Motor neuron (in vitro differentiated cells): ENCODE results near the gene TPH2. TPM values are rescaled to one million over a fixed set of nuclear protein-coding genes. Genes with fewer than 3 reads are reported as not detected.

Experiments
- ATAC-seq, 8 experiments: fragments of 200-7000 bp; cut with Tn5 transposase; replicated peaks in 6 of 8; 2 replicates each; pipeline ENCODE4 v1.8.0; 2021; ENCODE audit warnings: mild to moderate bottlenecking in 8 of 8, moderate library complexity in 8 of 8
- H3K27ac ChIP-seq, 2 donors: fragments of 250-450 bp; sonication (Bioruptor Pico); 2 replicates each; pipeline ENCODE4 v1.9.0; 2021; ENCODE audit warnings: antibody characterized with exemption in 2 of 2, mild to moderate bottlenecking in 2 of 2, moderate library complexity in 1 of 2
- H3K4me1 ChIP-seq, 2 donors: fragments of 250-450 bp; sonication (Bioruptor Pico); replicated peaks in 1 of 2; 2 replicates each; pipeline ENCODE4 v1.6.1; 2021; ENCODE audit warnings: antibody characterized with exemption in 2 of 2, mild to moderate bottlenecking in 2 of 2, moderate library complexity in 1 of 2
- H3K4me3 ChIP-seq, 5 donors: fragments of 250-450 bp; sonication (Bioruptor Pico); 2 replicates each; pipeline ENCODE4 v1.9.0; 2021; ENCODE audit warnings: antibody characterized with exemption in 5 of 5, mild to moderate bottlenecking in 5 of 5, moderate library complexity in 4 of 5
- WGBS, 10 experiments: fragments of 450-650 bp; shearing (Covaris generic); methylation state at CpG; one replicate each; pipeline ENCODE4 v1.0.0; 2022; 5-methylcytosine and 5-hydroxymethylcytosine counted together
- in situ Hi-C, 9 experiments: fragments of 400-800 bp; cut with MboI; loops; one replicate each; pipeline ENCODE4 v1.15.0; 2021; ENCODE audit warnings: low sequenced_read_pairs in 9 of 9, low pct_unique_long_range_greater_than_20kb in 2 of 9; ENCODE audit not compliant: unreplicated experiment in 9 of 9
- total RNA-seq, 8 experiments: library from RNA; unstranded; fragments of 300-600 nt; gene quantifications; 2 replicates each; pipeline versions ENCODE4 v1.2.3 to v1.2.4, GENCODE V29; 2022

The TPH2 gene
- total RNA-seq, 8 experiments from 2014 or later, result 0.22 to 30.3 (median 0.46) TPM; not detected in 1

DNA sequence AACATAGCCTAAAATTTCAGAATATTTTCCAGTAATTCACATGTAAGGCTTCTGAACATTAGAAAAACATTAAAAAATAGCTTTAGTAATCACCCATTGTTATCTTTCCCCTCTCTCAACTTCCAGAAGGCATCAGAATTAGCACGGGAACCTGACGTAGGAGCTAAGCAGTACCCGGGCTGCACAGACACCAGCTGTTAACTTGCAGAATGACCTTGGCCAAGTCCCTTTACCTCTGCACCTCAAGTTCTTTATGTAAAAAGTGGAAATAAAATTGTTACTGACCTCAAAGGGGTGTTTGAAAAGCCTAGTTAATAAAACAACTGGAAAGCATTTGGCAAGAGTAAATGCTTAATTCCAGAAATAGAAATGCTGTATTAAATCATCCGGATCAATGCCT lies 7.2 kb downstream of the TPH2 start:
- no peak overlapping the region for H3K27ac ChIP-seq
- 46 to 100% (median 87%) methylated on average over 1 to 4 of the region's 4 CpGs; no CpG with 5 or more reads in 1 of the 10 experiments for WGBS, 10 experiments
- no peak overlapping the region for H3K4me3 ChIP-seq
- peaks cover 31 to 41% of the 10 kb centered on the region in 2 donors for H3K4me1 ChIP-seq
- in situ Hi-C loops, result loop anchor here in 1 of 9 experiments (25.0 kb wide), 1 partner anchor 159 kb away; no protein-coding TSS in a partner anchor
- no peak for ATAC-seq

- Histone ChIP-seq H3K4me1 (peaks cover 31 to 41% of the 10 kb centered on the region in 2 donors), H3K27ac (peak overlapping the region; percentile 28 to 74), H3K4me3 (no peak overlapping the region)
- in situ Hi-C loops, result loop anchor here in 1 of 9 experiments (25.0 kb wide), 1 partner anchor 160 kb away; no protein-coding TSS in a partner anchor
- WGBS, 10 experiments, result 0 to 37% (median 4%) methylated on average over 2 to 7 of the region's 9 CpGs; no CpG with 5 or more reads in 1 of the 10 experiments
- peak in 5 of 8 experiments; percentile 84 to 95 (median 89) for ATAC-seq
Measured at GRCh38 chr12:71947645-71948105, 9.0 kb downstream of the TPH2 start.

DNA sequence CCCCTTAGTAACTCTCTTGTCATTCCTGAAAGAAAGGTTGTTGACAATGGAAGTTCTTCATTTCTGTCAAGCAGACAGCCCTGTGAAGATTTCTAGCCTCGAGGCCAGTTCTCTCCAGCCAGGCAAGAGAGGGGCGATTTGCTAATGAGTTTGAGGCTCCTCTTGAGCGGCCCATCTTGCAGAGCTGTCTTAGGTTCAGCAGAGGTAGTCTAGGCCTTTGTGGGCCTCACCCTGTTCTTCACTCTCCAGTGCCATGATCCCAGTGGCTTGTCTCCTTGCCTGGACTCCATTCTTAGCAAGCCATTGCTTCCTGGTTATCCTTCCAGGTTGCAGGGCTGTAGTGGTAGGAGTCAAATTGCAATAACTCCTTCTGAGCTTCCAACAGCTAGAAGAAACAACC lies 9.7 kb downstream of the TPH2 start:
- ATAC-seq, result no peak
- Histone ChIP-seq H3K4me3 (no peak overlapping the region), H3K4me1 (peaks cover 31 to 34% of the 10 kb centered on the region in 2 donors), H3K27ac (peak overlapping the region; percentile 17 to 74)
- in situ Hi-C loops, result loop anchor here in 1 of 9 experiments (25.0 kb wide), 1 partner anchor 161 kb away; no protein-coding TSS in a partner anchor
- WGBS, 10 experiments, result 0 to 40% (median 14%) methylated on average over 1 to 3 of the region's 3 CpGs; no CpG with 5 or more reads in 5 of the 10 experiments

GRCh38 chr12:71949646-71950045 lies 11.0 kb downstream of the TPH2 start:
- 10 to 60% (median 24%) methylated on average over 1 to 3 of the region's 3 CpGs; no CpG with 5 or more reads in 1 of the 10 experiments for WGBS, 10 experiments
- H3K4me1 ChIP-seq, result peaks cover 36 to 45% of the 10 kb centered on the region in 2 donors
- ATAC-seq, result no peak
- in situ Hi-C loops, result loop anchor here in 1 of 9 experiments (25.0 kb wide), 1 partner anchor 162 kb away; no protein-coding TSS in a partner anchor
- H3K27ac ChIP-seq, result no peak overlapping the region
- H3K4me3 ChIP-seq, result no peak overlapping the region

DNA sequence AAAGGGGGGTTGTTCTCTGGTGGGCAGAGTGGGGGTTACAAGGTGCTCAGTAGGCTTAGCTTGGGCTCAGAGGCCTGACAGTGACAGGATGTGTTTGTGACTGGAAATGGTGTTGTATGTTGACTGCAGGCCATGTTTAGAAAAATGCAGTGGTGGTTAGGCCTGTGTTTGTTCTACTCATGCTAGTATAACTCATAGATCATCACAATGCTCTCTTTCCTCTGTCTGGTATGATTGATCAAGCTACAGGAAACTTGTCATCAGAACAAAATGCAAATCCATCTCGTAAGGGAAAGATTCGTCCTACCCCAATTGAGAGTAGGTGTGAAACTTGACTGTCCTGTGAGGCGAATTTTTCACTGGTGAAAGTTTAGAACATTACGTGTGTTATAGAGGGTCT lies 11.8 kb downstream of the TPH2 start:
- ATAC-seq, result no peak
- no peak overlapping the region for H3K27ac ChIP-seq
- in situ Hi-C loops, result no loop called here

GRCh38 chr12:71950819-71951218 lies 12.2 kb downstream of the TPH2 start:
- WGBS, 10 experiments, result 26 to 100% (median 93%) methylated on average over 1 to 3 of the region's 4 CpGs; no CpG with 5 or more reads in 5 of the 10 experiments
- no peak overlapping the region for H3K27ac ChIP-seq
- in situ Hi-C loops, result no loop called here
- ATAC-seq, result no peak
- H3K4me1 ChIP-seq, result peaks cover 36 to 46% of the 10 kb centered on the region in 2 donors
- no peak overlapping the region for H3K4me3 ChIP-seq

More for the DNA sequence above, 11.8 kb downstream of the TPH2 start:
- Histone ChIP-seq H3K4me3 (no peak overlapping the region), H3K4me1 (peaks cover 36 to 46% of the 10 kb centered on the region in 2 donors)
- WGBS, 10 experiments, result 33 to 100% (median 93%) methylated on average over 1 to 4 of the region's 4 CpGs; no CpG with 5 or more reads in 1 of the 10 experiments

DNA sequence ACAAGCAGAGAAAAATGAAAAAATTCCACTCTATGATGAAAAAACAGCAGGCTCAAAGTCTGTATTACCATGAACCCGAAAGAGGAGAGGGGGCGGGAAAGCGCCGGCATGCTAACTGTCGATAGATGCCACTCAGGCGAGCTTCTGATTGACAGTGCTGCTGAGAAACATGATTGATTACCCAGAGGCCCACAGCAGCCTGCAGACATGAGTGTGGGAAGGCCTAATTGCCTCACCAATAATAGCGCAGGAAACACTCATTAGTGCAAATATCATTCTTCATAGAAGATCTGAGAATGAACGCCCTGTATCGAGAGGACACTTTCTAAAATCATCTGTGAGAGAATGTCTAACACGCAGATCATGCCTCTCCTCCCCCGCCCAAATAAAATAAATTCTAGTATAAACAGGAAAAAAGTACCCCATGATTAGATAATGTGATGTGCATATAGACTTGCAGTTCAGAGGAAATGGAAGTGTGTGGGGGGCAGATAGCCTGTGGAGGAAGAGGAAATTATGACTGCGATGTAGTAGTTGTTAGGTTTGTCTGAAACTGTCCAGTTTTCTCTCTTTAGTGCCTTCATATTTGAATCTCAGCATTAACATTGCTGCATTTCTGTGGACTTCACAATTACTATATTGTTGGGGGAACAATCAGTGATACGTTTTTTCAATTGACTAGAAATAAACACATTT lies 15.6 kb downstream of the TPH2 start:
- ATAC-seq, result peak in 4 of 8 experiments; percentile 19 to 55 (median 46)
- no peak overlapping the region for H3K27ac ChIP-seq
- WGBS, 10 experiments, result 36 to 100% (median 71%) methylated on average over 1 to 13 of the region's 13 CpGs
- in situ Hi-C loops, result no loop called here
- H3K4me1 ChIP-seq, result peaks cover 23 to 26% of the 10 kb centered on the region in 2 donors
- H3K4me3 ChIP-seq, result no peak overlapping the region

DNA sequence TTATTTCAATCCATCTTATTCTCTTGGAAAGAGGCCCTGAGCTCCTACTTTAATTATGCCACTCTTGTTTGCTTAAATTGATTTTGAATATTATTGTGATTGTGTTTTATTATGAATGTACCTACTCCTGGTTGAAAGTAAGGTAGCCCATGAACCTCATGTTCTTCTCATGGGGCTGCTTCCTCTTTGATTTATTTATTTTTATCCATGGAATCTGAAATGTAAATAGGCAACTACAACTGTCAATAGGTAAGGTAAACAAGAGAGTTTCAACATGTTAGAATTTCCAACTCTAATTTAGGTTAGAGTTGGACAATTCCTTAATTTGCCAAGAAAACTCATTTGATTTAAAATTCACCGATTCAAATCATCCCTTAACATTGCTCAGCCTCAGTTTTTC lies 16.2 kb downstream of the TPH2 start:
- 13 to 100% (median 82%) methylated on average over 1 of the region's 1 CpG for WGBS, 10 experiments
- in situ Hi-C loops, result no loop called here
- Histone ChIP-seq H3K4me1 (peaks cover 23 to 28% of the 10 kb centered on the region in 2 donors), H3K27ac (no peak overlapping the region), H3K4me3 (no peak overlapping the region)
- ATAC-seq, result no peak

DNA sequence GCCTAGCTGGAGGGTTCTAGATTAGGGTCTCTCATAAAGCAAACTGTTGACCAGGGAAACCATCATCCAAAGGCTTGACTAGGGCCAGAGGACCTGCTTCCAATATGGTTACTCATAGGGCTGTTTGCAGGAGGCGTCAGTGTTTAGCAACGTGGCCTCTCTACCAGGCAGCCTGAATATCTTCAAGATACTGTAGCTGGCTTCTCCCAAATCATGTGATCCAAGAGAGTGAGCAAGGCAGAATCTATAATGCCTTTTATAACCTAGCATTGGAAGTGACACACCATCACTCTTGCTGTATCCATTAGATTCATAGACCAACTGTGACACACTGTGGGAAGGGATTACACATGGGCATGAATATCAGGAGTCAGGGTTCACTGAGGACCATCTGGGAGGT lies 17.3 kb downstream of the TPH2 start:
- ATAC-seq, result peak in 6 of 8 experiments; percentile 63 to 82 (median 68)
- H3K4me3 ChIP-seq, result no peak overlapping the region
- in situ Hi-C loops, result no loop called here
- H3K27ac ChIP-seq, result no peak overlapping the region
- peaks cover 31 to 36% of the 10 kb centered on the region in 2 donors for H3K4me1 ChIP-seq
- 0 to 83% (median 20%) methylated on average over 1 to 2 of the region's 2 CpGs; no CpG with 5 or more reads in 5 of the 10 experiments for WGBS, 10 experiments

GRCh38 chr12:71958056-71958455 lies 19.4 kb downstream of the TPH2 start:
- in situ Hi-C loops, result no loop called here
- no peak for ATAC-seq

DNA sequence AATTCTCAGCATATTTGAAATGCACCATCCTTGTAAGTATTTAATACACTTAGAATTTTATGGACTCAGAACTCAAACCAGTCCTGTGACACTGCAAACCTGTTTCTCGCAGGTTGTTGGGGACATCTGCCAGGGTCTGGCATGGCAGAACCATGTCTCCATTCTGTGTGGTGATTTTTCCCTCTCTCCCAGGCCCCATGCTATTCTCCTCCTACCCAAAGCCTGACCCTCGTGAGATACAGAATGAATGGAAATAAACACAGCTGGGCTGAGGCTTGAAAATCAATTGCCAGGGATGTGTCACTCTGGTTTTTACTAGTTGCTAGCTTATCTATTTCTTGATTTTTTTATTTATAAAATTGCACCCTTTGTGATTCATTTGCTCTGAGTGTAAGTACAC lies 19.8 kb downstream of the TPH2 start:
- Histone ChIP-seq H3K4me3 (no peak overlapping the region), H3K27ac (peak overlapping the region in 1 of 2 donors; percentile 31), H3K4me1 (peaks cover 31 to 36% of the 10 kb centered on the region in 2 donors)
- in situ Hi-C loops, result no loop called here
- ATAC-seq, result peak in 5 of 8 experiments; percentile 32 to 62 (median 42)
- WGBS, 10 experiments, result 29 to 70% (median 60%) methylated on average over 1 to 2 of the region's 2 CpGs; no CpG with 5 or more reads in 5 of the 10 experiments

More at GRCh38 chr12:71958056-71958455, 19.4 kb downstream of the TPH2 start:
- Histone ChIP-seq H3K27ac (no peak overlapping the region), H3K4me3 (no peak overlapping the region), H3K4me1 (peaks cover 31 to 36% of the 10 kb centered on the region in 2 donors)
- 7 to 86% (median 55%) methylated on average over 1 to 2 of the region's 2 CpGs; no CpG with 5 or more reads in 4 of the 10 experiments for WGBS, 10 experiments

- in situ Hi-C loops, result no loop called here
- ATAC-seq, result peak in 6 of 8 experiments; percentile 18 to 63 (median 45)
- H3K4me3 ChIP-seq, result no peak overlapping the region
Measured at GRCh38 chr12:71958993-71959578, 20.4 kb downstream of the TPH2 start.

GRCh38 chr12:71967211-71967610 lies 28.6 kb downstream of the TPH2 start:
- H3K4me1 ChIP-seq, result no peaks in the 10 kb centered on the region
- ATAC-seq, result no peak
- in situ Hi-C loops, result no loop called here
- H3K4me3 ChIP-seq, result no peak overlapping the region
- 77 to 94% (median 85%) methylated on average over 2 to 3 of the region's 3 CpGs; no CpG with 5 or more reads in 2 of the 10 experiments for WGBS, 10 experiments
- H3K27ac ChIP-seq, result no peak overlapping the region

More at GRCh38 chr12:71958993-71959578, 20.4 kb downstream of the TPH2 start:
- peaks cover 29 to 31% of the 10 kb centered on the region in 2 donors for H3K4me1 ChIP-seq
- WGBS, 10 experiments, result 0 to 50% (median 19%) methylated on average over 1 to 4 of the region's 4 CpGs; no CpG with 5 or more reads in 1 of the 10 experiments
- no peak overlapping the region for H3K27ac ChIP-seq
